H1 (cell line): Measurements from ENCODE around the gene DTNB. TPM values are rescaled to one million over a fixed set of nuclear protein-coding genes. Genes with fewer than 3 reads are reported as not detected.

Experiments
- CTCF ChIA-PET: fragments of 300-600 bp; sonication (Branson Sonifier 250); formaldehyde crosslinking; loops from one replicate; lab custom pipeline; 2021; ENCODE audit not compliant: partially characterized antibody; lab: Charles Lee
- POLR2A ChIA-PET: fragments of 300-600 bp; sonication (Branson Sonifier 250); formaldehyde crosslinking; loops from one replicate; lab custom pipeline; 2021; ENCODE audit warnings: inconsistent platforms; ENCODE audit not compliant: partially characterized antibody; lab: Charles Lee
- DNase-seq, 2 experiments: peaks; one replicate each; pipeline versions ENCODE4 v3.0.0 to v3.0.0-alpha.2; 2010 to 2022; ENCODE audit warnings: low spot score in 2 of 2, low read depth in 1 of 2, mixed read lengths in 1 of 2
- FAIRE-seq: peaks from 2 replicates; lab custom pipeline; 2011; peaks lifted over from hg19 to GRCh38; lab: Jason Lieb, UNC
- H2AFZ ChIP-seq: 2 replicates; pipeline ENCODE4 v1.8.1; 2012; ENCODE audit warnings: low read length, inconsistent platforms
- H2AK5ac ChIP-seq: 2 replicates; pipeline ENCODE4 v1.6.1; 2013; ENCODE audit warnings: low read depth, low read length
- H2BK120ac ChIP-seq: replicated peaks from 2 replicates; pipeline ENCODE3; 2013; ENCODE audit warnings: low read depth, low read length, inconsistent platforms
- H2BK12ac ChIP-seq: 2 replicates; pipeline ENCODE4 v1.6.1; 2013; ENCODE audit warnings: low read depth, low read length
- H2BK15ac ChIP-seq: 2 replicates; pipeline ENCODE4 v1.6.1; 2013; ENCODE audit warnings: low read length
- H2BK20ac ChIP-seq: 2 replicates; pipeline ENCODE4 v1.6.1; 2013; ENCODE audit warnings: low read length
- H2BK5ac ChIP-seq: 2 replicates; pipeline ENCODE4 v1.6.1; 2013; ENCODE audit warnings: low read depth, low read length
- H3K14ac ChIP-seq: 2 replicates; pipeline ENCODE4 v1.6.1; 2013; ENCODE audit warnings: inconsistent platforms; ENCODE audit not compliant: insufficient read length
- H3K18ac ChIP-seq: 2 replicates; pipeline ENCODE4 v1.6.1; 2013; ENCODE audit warnings: low read length; ENCODE audit errors: extremely low read depth
- H3K23ac ChIP-seq: 2 replicates; pipeline ENCODE4 v1.6.1; 2013; ENCODE audit warnings: inconsistent platforms; ENCODE audit not compliant: insufficient read length
- H3K23me2 ChIP-seq: 2 replicates; pipeline ENCODE4 v1.6.1; 2013; ENCODE audit warnings: low read depth, low read length
- H3K27ac ChIP-seq: 2 replicates; pipeline ENCODE4 v1.6.1; 2011; ENCODE audit warnings: low read depth, low read length, inconsistent platforms
- H3K27me3 ChIP-seq, 4 experiments: replicated peaks in 1 of 4; 1 replicate in 1 of 4; 2 replicates in 3 of 4; pipeline versions ENCODE4 v1.6.1 to v1.8.1; 2011 to 2013; ENCODE audit warnings: low read length in 3 of 4, mild to moderate bottlenecking in 3 of 4, inconsistent platforms in 2 of 4, mixed read lengths in 2 of 4, moderate library complexity in 1 of 4; ENCODE audit not compliant: control insufficient read depth in 3 of 4, insufficient read depth in 3 of 4; ENCODE audit errors: extremely low read depth in 1 of 4
- H3K36me3 ChIP-seq, 4 experiments: 2 replicates each; pipeline versions ENCODE4 v1.6.1 to v1.8.1; 2011 to 2013; ENCODE audit warnings: mild to moderate bottlenecking in 4 of 4, low read length in 3 of 4, moderate library complexity in 2 of 4, control low read depth in 1 of 4, inconsistent platforms in 1 of 4; ENCODE audit not compliant: insufficient read depth in 4 of 4, control insufficient read depth in 2 of 4
- H3K4ac ChIP-seq: replicated peaks from 2 replicates; pipeline ENCODE3; 2013; ENCODE audit warnings: low read length, low read depth, mixed read lengths, inconsistent platforms; ENCODE audit not compliant: insufficient read length
- H3K4me1 ChIP-seq, 4 experiments: replicated peaks in 1 of 4; 1 replicate in 1 of 4; 2 replicates in 3 of 4; pipeline versions ENCODE4 v1.6.1 to v1.8.1; 2011 to 2013; ENCODE audit warnings: low read length in 3 of 4, inconsistent platforms in 2 of 4, mixed read lengths in 1 of 4; ENCODE audit not compliant: insufficient read depth in 4 of 4, control insufficient read depth in 3 of 4
- H3K4me2 ChIP-seq, 2 experiments: 2 replicates each; pipeline versions ENCODE4 v1.6.1 to v1.8.1; 2011 to 2013; ENCODE audit warnings: low read depth in 2 of 2, low read length in 2 of 2, control low read depth in 1 of 2, inconsistent platforms in 1 of 2, mild to moderate bottlenecking in 1 of 2; ENCODE audit not compliant: insufficient read depth in 1 of 2
- H3K4me3 ChIP-seq, 4 experiments: fragments of 200-600, 300-600 bp in 1 of 4; sonication (generic), shearing (Covaris generic), sonication (Bioruptor Twin) in 1 of 4; 2 replicates each; pipeline versions ENCODE4 v1.5.1 to v1.8.1; 2011 to 2016; ENCODE audit warnings: low read length in 4 of 4, low read depth in 3 of 4, control low read depth in 2 of 4, inconsistent platforms in 2 of 4, mild to moderate bottlenecking in 2 of 4, mixed read lengths in 1 of 4, moderate library complexity in 1 of 4; ENCODE audit not compliant: insufficient read depth in 2 of 4; ENCODE audit errors: extremely low read depth in 1 of 4
- H3K56ac ChIP-seq: replicated peaks from 2 replicates; pipeline ENCODE3; 2013; ENCODE audit warnings: low read depth, mild to moderate bottlenecking, mixed read lengths, low read length, inconsistent platforms; ENCODE audit not compliant: insufficient read length
- H3K79me1 ChIP-seq: 2 replicates; pipeline ENCODE4 v1.6.1; 2013; ENCODE audit warnings: low read depth, low read length, control low read depth
- H3K79me2 ChIP-seq, 2 experiments: 2 replicates each; pipeline versions ENCODE4 v1.6.1 to v1.8.1; 2012 to 2013; ENCODE audit warnings: low read length in 2 of 2, mild to moderate bottlenecking in 2 of 2, inconsistent platforms in 1 of 2; ENCODE audit not compliant: insufficient read depth in 2 of 2, control insufficient read depth in 1 of 2
- H3K9ac ChIP-seq, 4 experiments: replicated peaks in 1 of 4; 1 replicate in 1 of 4; 2 replicates in 3 of 4; pipeline versions ENCODE4 v1.6.1 to v1.8.1; 2011 to 2013; ENCODE audit warnings: low read depth in 3 of 4, low read length in 3 of 4, control low read depth in 2 of 4, mild to moderate bottlenecking in 2 of 4, moderate library complexity in 2 of 4, inconsistent platforms in 1 of 4; ENCODE audit errors: extremely low read depth in 1 of 4
- H3K9me3 ChIP-seq, 2 experiments: 2 replicates each; pipeline versions ENCODE4 v1.6.1 to v1.8.1; 2012 to 2013; ENCODE audit warnings: mild to moderate bottlenecking in 2 of 2, moderate library complexity in 2 of 2, control low read depth in 1 of 2, inconsistent platforms in 1 of 2, low read depth in 1 of 2, low read length in 1 of 2, mixed read lengths in 1 of 2; ENCODE audit not compliant: insufficient read depth in 2 of 2
- H4K20me1 ChIP-seq, 2 experiments: replicated peaks in 1 of 2; 2 replicates each; pipeline versions ENCODE3 to v1.8.1; 2011 to 2013; ENCODE audit warnings: inconsistent platforms in 2 of 2, low read length in 2 of 2, mild to moderate bottlenecking in 1 of 2; ENCODE audit not compliant: insufficient read depth in 2 of 2, control insufficient read depth in 1 of 2
- H4K5ac ChIP-seq: 2 replicates; pipeline ENCODE4 v1.6.1; 2013; ENCODE audit warnings: low read length, low read depth, mixed read lengths, inconsistent platforms; ENCODE audit not compliant: insufficient read length
- H4K8ac ChIP-seq: 2 replicates; pipeline ENCODE4 v1.8.0; 2013; ENCODE audit warnings: mild to moderate bottlenecking, moderate library complexity, low read length, inconsistent platforms; ENCODE audit not compliant: insufficient read depth; ENCODE audit errors: extremely low read depth
- H4K91ac ChIP-seq: replicated peaks from 2 replicates; pipeline ENCODE3; 2013; ENCODE audit warnings: low read length, mixed read lengths, inconsistent platforms; ENCODE audit not compliant: insufficient read length
- BRCA1 ChIP-seq: IDR thresholded peaks from 2 replicates; pipeline ENCODE4 v1.6.1; 2012; ENCODE audit warnings: low read depth, low read length, improper control_type of control experiment
- CTBP2 ChIP-seq: IDR thresholded peaks from 2 replicates; pipeline ENCODE4 v1.7.0; 2011; ENCODE audit warnings: borderline replicate concordance, mild to moderate bottlenecking, moderate library complexity, mixed read lengths, low read length; ENCODE audit not compliant: insufficient read depth, insufficient read length
- GABPA ChIP-seq: IDR thresholded peaks from 2 replicates; pipeline ENCODE4 v1.6.1; 2011; ENCODE audit warnings: mild to moderate bottlenecking, low read length, moderate library complexity, borderline replicate concordance; ENCODE audit not compliant: insufficient read depth
- SP1 ChIP-seq: IDR thresholded peaks from 2 replicates; pipeline ENCODE4 v1.6.1; 2011; ENCODE audit warnings: low read depth, low read length
- WGBS, 2 experiments: shearing (Covaris generic) in 1 of 2; methylation state at CpG; one replicate each; pipeline versions ENCODE4 v1.1.6 to v1.1.7; 2013 to 2015; ENCODE audit warnings: low lambda C conversion rate in 2 of 2, mixed read lengths in 2 of 2, inconsistent platforms in 1 of 2, low coverage in 1 of 2, missing lambda C conversion rate in 1 of 2; ENCODE audit not compliant: insufficient replicate concordance in 2 of 2, insufficient coverage in 1 of 2, insufficient read length in 1 of 2; ENCODE audit errors: extremely low coverage in 1 of 2, missing lambda C conversion rate in 1 of 2; 5-methylcytosine and 5-hydroxymethylcytosine counted together
- polyA plus RNA-seq, 7 experiments: library from polyadenylated mRNA; depleted of rRNA in 3 of 7; stranded (reverse) in 5 of 7; unstranded in 2 of 7; fragments of >200 nt in 5 of 7; fragments of 200-250 nt in 2 of 7; gene quantifications; 1 replicate in 5 of 7; 2 replicates in 1 of 7; 4 replicates in 1 of 7; pipeline versions ENCODE4 v1.2.1 to v1.2.3, GENCODE V29; 2011 to 2013; ENCODE audit warnings: missing spikeins in 2 of 7, mixed read lengths in 2 of 7
- total RNA-seq: library from RNA; stranded (reverse); fragmentation: NEBNext Ultra II Directional; extraction: Animal tissue kit (Norgen Biotek cat#: 25700); gene quantifications from 2 replicates; pipeline ENCODE4 v1.2.1, GENCODE V29; 2021

The DTNB gene
- total and polyA plus RNA-seq, 2 of the 8 experiments (the other 6 are each of a cell fraction or from before 2014, with no cell fraction given) = 39.6 to 49.5 TPM

GRCh38 chr2:25506226-25506625, 167.2 kb downstream of the DTNB start:
- H3K9ac ChIP-seq = no peak overlapping the region
- no peaks in the 10 kb centered on the region for H3K9me3 ChIP-seq
- H2BK20ac ChIP-seq = no peak overlapping the region
- no peak overlapping the region for H3K23ac ChIP-seq
- H3K27me3 ChIP-seq = no peaks in the 10 kb centered on the region
- H4K8ac ChIP-seq = no peak overlapping the region
- H3K56ac ChIP-seq = no peak overlapping the region
- H4K20me1 ChIP-seq = no peaks in the 10 kb centered on the region
- no peak overlapping the region for H3K27ac ChIP-seq
- H3K14ac ChIP-seq = no peak overlapping the region
- no peak overlapping the region for H3K18ac ChIP-seq
- no peak overlapping the region for H2BK5ac ChIP-seq
- POLR2A ChIA-PET = no interaction called here
- H3K4me2 ChIP-seq = no peak overlapping the region
- no peaks in the 10 kb centered on the region for H3K79me2 ChIP-seq
- no peak overlapping the region for H2BK12ac ChIP-seq
- H3K79me1 ChIP-seq = no peaks in the 10 kb centered on the region
- no peaks in the 10 kb centered on the region for H3K4me1 ChIP-seq
- H2AK5ac ChIP-seq = no peak overlapping the region
- CTCF ChIA-PET = no interaction called here
- 91% methylated on average over 3 of the region's 3 CpGs; no CpG with 5 or more reads in 1 of the 2 experiments for WGBS, 2 experiments
- no peak overlapping the region for H4K5ac ChIP-seq
- H3K36me3 ChIP-seq = no peaks in the 10 kb centered on the region
- no peaks in the 10 kb centered on the region for H3K23me2 ChIP-seq
- no peak overlapping the region for H2BK120ac ChIP-seq
- no peak overlapping the region for H3K4ac ChIP-seq
- H4K91ac ChIP-seq = no peak overlapping the region
- no peak overlapping the region for H2AFZ ChIP-seq
- no peak overlapping the region for H3K4me3 ChIP-seq
- FAIRE-seq = no peak
- no peak for DNase-seq
- no peak overlapping the region for H2BK15ac ChIP-seq
- no peak for TF ChIP-seq SP1
- TF ChIP-seq CTBP2 = no peak
- no peak for TF ChIP-seq GABPA
- no peak for TF ChIP-seq BRCA1
